CD4-positive, alpha-beta T cell (primary cell): ENCODE results near the gene RNF44. TPM values are rescaled to one million over a fixed set of nuclear protein-coding genes. Genes with fewer than 3 reads are reported as not detected.

Source experiments
- ATAC-seq: fragments of 200-7000 bp; cut with Tn5 transposase; one replicate; pipeline ENCODE4 v1.10.0; 2022; ENCODE audit warnings: mild to moderate bottlenecking; ENCODE audit not compliant: poor library complexity
- CTCF ChIA-PET: fragments of 350-600 bp; sonication (Branson Sonifier 250); formaldehyde crosslinking; loops from one replicate; lab custom pipeline; 2021; ENCODE audit warnings: antibody characterized with exemption, inconsistent platforms; lab: Charles Lee
- POLR2A ChIA-PET: fragments of 350-600 bp; sonication (Branson Sonifier 250); formaldehyde crosslinking; loops from one replicate; lab custom pipeline; 2021; ENCODE audit warnings: antibody characterized with exemption, inconsistent platforms; lab: Charles Lee
- DNase-seq, 14 experiments: peaks; one replicate each; pipeline ENCODE4 v3.0.0-alpha.2; 2013 to 2020; ENCODE audit warnings: mixed read lengths in 2 of 14
- H3K27ac ChIP-seq, 2 donors: one replicate each; pipeline versions ENCODE4 v1.5.1 to v1.7.0; 2013; ENCODE audit warnings: low read length in 2 of 2, low read depth in 1 of 2, mild to moderate bottlenecking in 1 of 2
- H3K27me3 ChIP-seq, 2 experiments: 1 replicate in 1 of 2; 2 replicates in 1 of 2; pipeline versions ENCODE4 v1.6.1 to v1.7.0; 2013; ENCODE audit warnings: low read length in 2 of 2, control low read depth in 1 of 2, mild to moderate bottlenecking in 1 of 2, moderate library complexity in 1 of 2; ENCODE audit not compliant: insufficient read depth in 2 of 2, control insufficient read depth in 1 of 2
- H3K36me3 ChIP-seq: one replicate; pipeline ENCODE4 v1.6.1; 2013; ENCODE audit warnings: low read length, control low read depth; ENCODE audit not compliant: insufficient read depth
- H3K4me1 ChIP-seq: one replicate; pipeline ENCODE4 v1.6.1; 2013; ENCODE audit warnings: low read length, control low read depth; ENCODE audit not compliant: insufficient read depth
- H3K4me3 ChIP-seq: one replicate; pipeline ENCODE4 v1.5.1; 2013; ENCODE audit warnings: mild to moderate bottlenecking, low read length, moderate library complexity
- H3K9me3 ChIP-seq, 2 experiments: 1 replicate in 1 of 2; 2 replicates in 1 of 2; pipeline versions ENCODE4 v1.6.1 to v1.7.0; 2013; ENCODE audit warnings: low read length in 2 of 2, mild to moderate bottlenecking in 2 of 2, control low read depth in 1 of 2, moderate library complexity in 1 of 2; ENCODE audit not compliant: control insufficient read depth in 1 of 2, insufficient read depth in 1 of 2
- H3K27ac Mint-ChIP-seq: one replicate; pipeline ENCODE4 v1.8.0; 2020; ENCODE audit warnings: mixed read lengths
- H3K27me3 Mint-ChIP-seq: one replicate; pipeline ENCODE4 v1.8.0; 2021; ENCODE audit warnings: mixed read lengths
- H3K36me3 Mint-ChIP-seq: one replicate; pipeline ENCODE4 v1.8.0; 2021; ENCODE audit warnings: low read depth, mixed read lengths
- H3K4me1 Mint-ChIP-seq: one replicate; pipeline ENCODE4 v1.8.0; 2021; ENCODE audit warnings: low read depth, mixed read lengths
- H3K4me3 Mint-ChIP-seq: one replicate; pipeline ENCODE4 v1.8.0; 2020; ENCODE audit warnings: mild to moderate bottlenecking, mixed read lengths
- H3K9me3 Mint-ChIP-seq: one replicate; pipeline ENCODE4 v1.8.0; 2020; ENCODE audit warnings: mixed read lengths
- CTCF ChIP-seq: fragments of 200-600 bp; IDR thresholded peaks from one replicate; pipeline ENCODE4 v1.8.0; 2022; ENCODE audit warnings: antibody characterized with exemption, mild to moderate bottlenecking
- intact Hi-C, 2 experiments: fragments of 100-400 bp; cut with DNase I in 1 of 2; cut with micrococcal nuclease in 1 of 2; formaldehyde crosslinking; loops; one replicate each; pipeline versions ENCODE4 v1.15.1 to v1.9.0; 2023 to 2025; cut with DNase I, micrococcal nuclease
- total RNA-seq, 174 experiments: library from RNA in 2 of 174; stranded (reverse) in 2 of 174; gene quantifications; one replicate each; pipeline ENCODE4 v1.2.3 and lab custom pipeline; 2021 to 2026

The RNF44 gene
- total RNA-seq, 2 experiments from 2014 or later, result 208 to 217 TPM

- CTCF ChIA-PET, result interaction anchor here (1.1 kb wide), 1 partner anchor 17 kb away, joined by 4 read pairs; no protein-coding TSS in a partner anchor
- H3K4me3 ChIP-seq, result no peak overlapping the region
- Mint-ChIP-seq H3K27me3 (no peaks in the 10 kb centered on the region), H3K36me3 (no peaks in the 10 kb centered on the region), H3K4me1 (no peaks in the 10 kb centered on the region), H3K4me3 (no peak overlapping the region), H3K27ac (no peak overlapping the region), H3K9me3 (no peaks in the 10 kb centered on the region)
- TF ChIP-seq CTCF, result no peak
- no peaks in the 10 kb centered on the region for H3K27me3 ChIP-seq
- no peaks in the 10 kb centered on the region for H3K36me3 ChIP-seq
- ATAC-seq (no peak), DNase-seq (no peak)
- no peak overlapping the region for H3K27ac ChIP-seq
- intact Hi-C loops, result loop anchor here in 1 of 2 experiments (5.0 to 10.0 kb wide), 2 partner anchors 375 to 847 kb away; no protein-coding TSS in a partner anchor
- H3K9me3 ChIP-seq, result peaks cover 4 to 11% of the 10 kb centered on the region in 2 experiments
- peaks cover 6% of the 10 kb centered on the region for H3K4me1 ChIP-seq
- POLR2A ChIA-PET, result no interaction called here
Measured at GRCh38 chr5:176579323-176579722, 42.1 kb upstream of the RNF44 start.

DNA sequence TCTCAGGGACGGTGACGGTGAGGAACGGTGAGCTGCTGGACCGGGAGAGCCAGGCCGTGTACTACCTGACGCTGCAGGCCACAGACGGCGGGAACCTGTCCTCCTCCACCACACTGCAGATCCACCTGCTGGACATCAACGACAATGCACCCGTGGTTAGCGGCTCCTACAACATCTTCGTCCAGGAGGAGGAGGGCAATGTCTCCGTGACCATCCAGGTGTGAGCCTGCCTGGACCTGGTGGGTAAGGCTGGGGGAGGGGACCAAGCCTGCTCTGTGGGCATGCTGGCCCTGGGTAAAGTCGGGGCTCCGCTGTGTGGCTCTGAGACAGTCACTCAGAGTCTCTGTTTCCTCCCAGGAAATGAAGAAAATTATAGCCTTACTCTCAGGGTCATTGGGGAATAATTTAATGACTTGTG, 41.2 kb upstream of the RNF44 start:
- peak; percentile 51 for TF ChIP-seq CTCF
- ATAC-seq, result peak; percentile 71
- H3K4me1 Mint-ChIP-seq, result no peaks in the 10 kb centered on the region
- CTCF ChIA-PET, result interaction anchor here (1.1 kb wide), 1 partner anchor 18 kb away, joined by 4 read pairs; no protein-coding TSS in a partner anchor
- no peaks in the 10 kb centered on the region for H3K9me3 Mint-ChIP-seq
- H3K27me3 Mint-ChIP-seq, result no peaks in the 10 kb centered on the region
- Histone ChIP-seq H3K27me3 (no peaks in the 10 kb centered on the region), H3K36me3 (no peaks in the 10 kb centered on the region), H3K4me3 (no peak overlapping the region), H3K4me1 (peaks cover 13% of the 10 kb centered on the region), H3K9me3 (peaks cover 0 to 1% of the 10 kb centered on the region in 2 experiments), H3K27ac (no peak overlapping the region)
- peak; percentile 23 to 75 (median 42) for DNase-seq
- H3K36me3 Mint-ChIP-seq, result no peaks in the 10 kb centered on the region
- intact Hi-C loops, result loop anchor here (1.0 to 10.0 kb wide), 3 partner anchors 162 to 846 kb away; partner anchors contain the start of gene CLTB (in 1 of the 2)
- no peak overlapping the region for H3K4me3 Mint-ChIP-seq
- POLR2A ChIA-PET, result interaction anchor here (1.2 kb wide), 1 partner anchor 162 kb away, joined by 3 read pairs; the partner anchor contains the start of gene CLTB
- no peak overlapping the region for H3K27ac Mint-ChIP-seq

DNA sequence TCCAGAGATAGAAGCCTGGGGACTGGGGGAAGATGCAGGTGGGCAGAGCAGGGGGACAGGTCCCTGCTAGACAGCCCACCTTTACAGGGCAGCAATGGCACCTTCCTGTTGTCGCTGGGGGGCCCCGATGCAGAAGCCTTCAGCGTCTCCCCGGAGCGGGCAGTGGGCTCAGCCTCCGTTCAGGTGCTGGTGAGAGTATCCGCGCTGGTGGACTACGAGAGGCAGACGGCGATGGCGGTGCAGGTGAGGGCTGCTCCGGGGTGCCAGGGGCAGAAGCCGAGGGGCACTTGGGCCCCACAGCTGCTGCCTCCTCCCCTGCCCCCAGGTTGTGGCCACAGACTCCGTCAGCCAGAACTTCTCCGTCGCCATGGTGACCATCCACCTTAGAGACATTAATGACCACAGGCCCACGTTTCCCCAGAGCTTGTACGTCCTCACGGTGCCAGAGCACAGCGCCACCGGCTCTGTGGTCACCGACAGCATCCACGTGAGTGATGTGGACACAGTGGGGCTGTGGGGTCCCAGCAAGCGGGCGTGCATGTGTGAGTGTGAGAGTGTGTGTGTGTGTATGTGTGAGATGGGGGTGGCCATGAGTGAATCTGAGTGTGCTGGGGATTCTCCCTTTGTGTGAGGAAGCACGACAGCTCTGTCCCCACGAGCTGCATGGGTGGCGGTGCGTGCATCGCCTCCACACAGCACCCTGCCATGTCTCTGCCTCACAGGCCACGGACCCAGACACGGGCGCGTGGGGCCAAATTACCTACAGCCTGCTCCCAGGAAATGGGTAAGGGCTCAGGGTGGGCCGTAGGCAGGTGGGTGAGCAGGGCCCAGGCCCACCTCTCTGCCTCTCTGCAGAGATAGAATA, 40.3 kb upstream of the RNF44 start:
- intact Hi-C loops, result loop anchor here (1.0 to 10.0 kb wide), 3 partner anchors 161 to 845 kb away; partner anchors contain the start of gene CLTB (in 1 of the 2)
- no peaks in the 10 kb centered on the region for H3K9me3 ChIP-seq
- no peak for TF ChIP-seq CTCF
- Mint-ChIP-seq H3K4me3 (no peak overlapping the region), H3K27me3 (no peaks in the 10 kb centered on the region), H3K36me3 (no peaks in the 10 kb centered on the region), H3K27ac (no peak overlapping the region), H3K9me3 (no peaks in the 10 kb centered on the region), H3K4me1 (no peaks in the 10 kb centered on the region)
- no peak overlapping the region for H3K27ac ChIP-seq
- H3K4me3 ChIP-seq, result no peak overlapping the region
- H3K36me3 ChIP-seq, result no peaks in the 10 kb centered on the region
- POLR2A ChIA-PET, result interaction anchor here (1.2 kb wide), 1 partner anchor 161 kb away, joined by 3 read pairs; the partner anchor contains the start of gene CLTB
- CTCF ChIA-PET, result no interaction called here
- DNase-seq (no peak), ATAC-seq (no peak)
- H3K4me1 ChIP-seq, result peaks cover 13% of the 10 kb centered on the region
- no peaks in the 10 kb centered on the region for H3K27me3 ChIP-seq
